Stimulated activated CD4-positive, alpha-beta T cell treated with anti-CD3 and anti-CD28 coated beads, Interleukin-15, amount 100 ng/mL, for 1 hour (primary cell): ENCODE measurements around the gene TEX2.

Source experiments
- DNase-seq, 2 donors: peaks; one replicate each; pipeline ENCODE4 v3.0.0-alpha.2; 2020; ENCODE audit warnings: low read depth in 1 of 2, low spot score in 1 of 2

TEX2 gene

DNA sequence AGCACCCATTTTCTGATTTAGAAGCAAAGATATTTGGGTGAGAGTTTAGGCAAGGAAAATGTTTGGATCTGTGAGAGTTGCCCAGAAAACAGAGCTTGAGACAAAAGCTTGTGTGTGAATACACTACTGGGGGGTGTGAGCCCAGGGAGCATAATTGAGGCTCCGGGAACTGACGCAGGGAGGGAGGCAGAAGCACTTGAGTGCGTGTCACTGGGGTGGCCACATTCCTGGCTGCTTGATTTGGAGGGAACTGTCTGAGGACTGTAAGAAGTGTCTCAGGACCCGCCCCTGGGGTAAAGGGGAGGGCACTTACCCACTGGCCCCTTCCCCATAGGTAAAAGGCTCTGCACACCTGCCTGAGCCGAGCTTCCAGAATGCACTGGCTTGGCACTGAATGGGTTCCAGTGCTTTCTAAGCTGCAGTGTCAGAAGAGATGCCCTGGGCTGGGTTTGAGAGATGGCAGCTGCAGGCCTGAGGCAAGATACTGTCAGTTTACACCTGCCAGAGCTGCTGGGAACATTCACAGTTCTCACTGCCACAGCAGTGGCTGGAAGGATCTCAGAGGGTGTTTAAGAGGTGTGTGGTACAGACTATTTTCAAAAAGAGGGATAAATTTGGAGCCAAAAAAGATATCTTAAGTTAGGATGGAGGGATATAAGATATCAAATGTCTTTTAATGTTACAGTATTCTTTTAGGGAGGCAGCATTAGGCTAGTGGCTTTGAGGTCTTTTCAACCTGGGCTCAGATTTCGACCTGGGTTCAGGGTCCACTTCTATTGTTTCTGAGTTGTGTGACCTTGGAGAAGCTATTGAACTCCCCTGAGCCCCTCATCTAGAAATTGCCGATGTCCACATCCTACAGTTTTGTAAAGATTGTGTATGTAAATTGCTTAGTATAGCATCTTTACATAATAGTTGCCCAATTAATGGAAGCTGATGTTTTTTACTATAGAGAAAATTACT lies 6.9 kb upstream of the TEX2 start:
- no peak for DNase-seq

DNA sequence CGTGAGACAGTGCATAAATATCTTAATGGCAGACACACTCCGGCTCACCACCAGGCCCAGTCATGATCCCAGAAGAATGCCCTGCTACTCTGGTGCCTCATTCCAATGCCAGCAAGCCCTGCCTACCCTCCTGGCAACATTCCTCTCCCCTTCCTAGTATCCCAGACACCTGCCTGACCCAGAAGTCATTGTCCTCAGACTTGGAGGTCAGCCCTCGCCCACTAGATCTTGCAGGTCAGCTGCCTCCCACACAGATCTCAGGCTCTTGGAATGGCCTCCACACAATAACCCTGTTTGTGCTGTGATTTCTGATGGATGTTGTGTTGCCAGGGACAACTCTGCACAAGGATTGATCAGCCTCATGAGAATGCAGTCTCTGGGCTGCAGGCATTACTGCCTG lies 1.8 kb upstream of the TEX2 start:
- no peak for DNase-seq

DNA sequence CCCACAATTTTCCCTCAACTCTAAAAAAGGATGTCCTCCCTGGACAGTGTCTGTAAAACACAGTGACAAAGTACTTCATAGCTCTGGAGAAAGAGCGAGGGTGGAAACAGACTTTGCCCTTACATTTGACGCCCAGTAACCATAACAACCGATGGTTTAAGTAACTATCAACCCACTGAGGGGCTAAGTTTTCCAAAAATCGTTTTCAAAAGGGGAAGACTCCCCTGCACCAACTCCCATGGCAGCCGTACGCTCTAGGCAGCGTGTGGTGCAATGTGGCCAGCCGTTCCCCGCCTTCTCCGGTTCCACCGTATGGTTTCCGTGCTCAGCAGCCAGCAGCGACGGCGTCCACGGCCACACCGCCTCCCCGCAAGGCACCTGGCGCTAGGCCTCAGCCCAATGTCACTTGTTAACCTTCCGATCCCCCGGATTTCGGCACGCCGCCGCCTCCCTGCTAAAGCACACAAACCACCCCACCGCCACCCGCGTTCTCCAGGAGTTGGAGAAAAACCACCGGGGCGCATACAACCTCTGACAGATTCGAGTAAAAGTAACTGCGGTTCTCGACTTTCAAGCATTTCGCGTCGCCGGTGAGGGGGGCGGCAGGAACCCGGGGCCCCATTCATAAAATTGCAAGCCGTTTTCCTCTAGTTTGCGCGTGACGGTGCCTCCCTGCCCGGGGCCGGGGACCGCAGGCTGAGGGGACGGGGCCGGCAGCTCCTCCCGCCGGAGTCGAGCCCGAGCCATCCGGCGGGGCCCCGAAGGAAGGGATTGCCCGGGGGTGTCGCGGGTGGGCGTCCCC lies 661 bp downstream of the TEX2 start:
- DNase-seq: peak; percentile 23 to 40

DNA sequence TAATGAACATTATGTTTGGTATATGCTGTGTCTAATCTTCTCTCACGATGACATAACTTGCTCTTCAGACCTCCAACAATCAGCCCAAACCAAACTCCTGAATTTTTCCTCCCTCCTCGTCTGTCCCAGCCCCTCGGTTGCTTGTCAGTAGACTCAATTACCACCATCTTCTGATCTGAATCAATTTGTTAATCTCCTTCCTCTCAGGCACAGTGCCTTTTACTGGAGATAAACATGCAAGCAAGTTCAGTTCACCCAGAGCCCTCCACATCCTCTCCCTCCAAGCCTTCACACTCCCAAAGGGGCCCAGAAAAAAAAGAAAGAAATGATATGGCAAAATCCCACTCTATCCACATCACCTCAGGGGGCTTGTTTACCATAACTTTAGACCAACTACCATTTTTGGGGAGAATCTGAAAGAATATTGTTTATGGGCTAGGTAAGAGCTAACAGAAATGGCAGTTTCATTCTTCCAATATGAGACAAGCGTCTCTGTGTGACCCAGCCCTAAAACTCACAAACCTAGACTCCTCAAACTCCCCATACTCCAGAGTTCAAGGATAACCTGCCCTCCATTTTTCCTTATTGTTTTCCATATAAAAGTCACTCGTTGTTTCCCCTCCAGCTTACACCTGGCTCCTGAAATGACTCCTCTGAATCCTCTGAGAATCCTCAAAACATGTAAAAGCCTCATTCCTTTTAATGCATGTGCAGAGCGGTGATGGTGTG lies 1.5 kb downstream of the TEX2 start:
- no peak for DNase-seq

DNA sequence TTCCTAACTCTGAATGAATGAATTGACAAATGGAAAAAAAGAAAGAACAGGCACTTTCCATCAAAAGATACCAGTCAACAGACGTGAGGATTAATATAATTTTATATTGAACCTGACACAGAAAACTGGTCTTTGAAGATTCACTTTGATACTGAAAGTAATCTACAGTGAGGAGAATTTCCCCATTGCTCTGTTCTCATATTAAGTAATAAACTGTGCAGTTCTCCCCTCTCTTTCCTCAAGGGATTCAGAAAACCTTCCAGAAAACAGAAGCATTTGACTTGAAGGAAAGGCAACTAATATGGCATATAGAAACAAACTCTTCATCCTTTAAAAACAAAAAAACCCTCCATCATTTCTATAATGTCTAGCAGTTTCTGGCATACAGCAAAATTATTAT lies 2.2 kb downstream of the TEX2 start:
- DNase-seq: no peak

DNA sequence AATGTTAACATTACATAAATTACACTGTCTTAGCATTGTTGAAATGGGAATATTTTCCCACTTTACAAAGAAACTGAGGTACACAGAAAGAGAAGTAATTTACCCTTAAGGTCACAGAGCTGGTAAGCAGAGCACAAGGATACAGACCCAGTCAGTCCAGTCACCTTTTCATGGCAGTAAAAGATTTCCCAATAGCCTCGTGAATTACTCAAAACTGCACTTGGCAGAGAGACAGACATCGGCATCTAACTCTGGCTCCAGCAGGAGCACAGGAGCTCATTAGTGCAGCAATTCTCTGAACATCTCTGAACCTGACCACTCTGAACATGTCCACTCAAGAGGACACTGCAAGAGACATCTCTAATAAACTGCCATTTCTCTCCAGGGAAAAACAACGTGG lies 3.1 kb downstream of the TEX2 start:
- DNase-seq: no peak

DNA sequence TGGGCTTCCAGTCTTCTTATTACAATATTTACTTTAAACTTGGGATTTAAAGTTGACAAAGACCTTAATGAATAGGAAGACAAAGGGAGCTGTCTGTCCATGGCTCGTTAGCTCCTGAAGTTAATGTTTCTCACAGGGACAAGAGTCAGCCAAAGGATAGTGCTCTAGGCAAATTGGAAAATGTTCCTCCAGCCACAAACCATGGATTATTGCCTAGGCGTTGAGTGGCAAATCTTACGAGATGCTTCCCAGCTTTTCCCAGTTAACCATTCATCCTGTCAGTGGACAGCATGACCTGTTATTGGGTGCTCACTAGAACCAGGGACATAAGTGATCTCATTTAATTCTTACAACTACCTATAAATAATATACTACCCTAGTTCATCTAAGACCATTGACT lies 3.6 kb downstream of the TEX2 start:
- DNase-seq: no peak

DNA sequence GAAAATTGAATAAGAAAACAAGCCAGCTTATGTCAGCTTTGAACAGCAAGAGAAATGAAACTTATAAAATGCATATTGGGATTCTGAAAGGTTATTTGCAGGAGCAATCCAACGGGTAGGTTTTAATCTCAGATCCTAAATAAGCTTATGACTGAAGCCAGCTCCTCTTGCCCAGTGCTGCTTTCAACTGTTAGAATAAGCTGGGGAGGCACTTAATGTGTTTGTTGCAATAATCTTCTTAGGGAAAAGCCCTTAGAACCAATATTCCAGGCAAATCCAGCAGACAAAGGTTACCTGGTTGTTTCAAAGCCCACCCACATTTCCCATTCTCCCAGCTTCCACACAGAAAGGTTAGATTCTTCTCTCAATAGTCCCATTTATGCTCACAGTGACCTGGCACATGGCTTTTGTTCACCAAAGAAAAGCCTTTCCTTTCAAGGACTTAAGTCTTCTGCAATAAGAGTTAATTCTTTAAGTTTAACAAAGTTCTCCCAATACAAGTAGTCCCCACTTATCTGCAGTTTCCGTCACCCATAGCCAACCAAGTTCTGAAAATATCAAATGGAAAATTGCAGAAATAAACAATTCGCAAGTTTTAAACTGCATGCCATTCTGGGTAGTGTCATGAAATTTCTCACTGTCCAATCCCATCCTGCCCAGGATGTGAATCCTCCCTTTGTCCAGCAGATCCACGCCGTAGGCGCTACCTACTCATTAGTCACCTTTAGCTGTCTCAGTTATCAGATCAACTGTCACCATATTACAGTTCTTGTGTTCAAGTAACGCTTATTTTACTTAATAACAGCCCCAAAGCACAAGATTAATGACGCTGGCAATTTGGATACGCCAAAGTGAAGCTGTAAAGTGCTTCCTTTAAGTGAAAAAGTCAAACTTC lies 5.9 kb downstream of the TEX2 start:
- no peak for DNase-seq

DNA sequence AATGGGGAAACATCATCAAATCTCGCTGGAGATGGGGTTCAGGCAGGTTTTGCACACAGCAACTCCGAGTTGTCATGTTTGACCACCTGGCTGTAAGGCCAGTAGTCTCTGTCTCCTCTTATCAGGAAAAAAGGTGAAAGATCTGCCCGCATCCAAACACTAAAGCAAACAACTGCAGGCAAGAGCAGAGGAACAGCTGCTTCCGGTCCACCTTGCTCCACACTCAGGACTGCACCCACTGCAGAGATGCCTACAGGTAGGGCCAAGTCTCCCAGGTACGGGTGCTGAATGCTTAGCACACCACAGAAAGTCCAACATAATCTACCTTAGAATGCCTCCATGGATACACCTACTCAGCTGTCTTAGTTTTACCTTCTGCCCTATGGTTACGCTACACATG lies 7.3 kb downstream of the TEX2 start:
- DNase-seq: no peak

DNA sequence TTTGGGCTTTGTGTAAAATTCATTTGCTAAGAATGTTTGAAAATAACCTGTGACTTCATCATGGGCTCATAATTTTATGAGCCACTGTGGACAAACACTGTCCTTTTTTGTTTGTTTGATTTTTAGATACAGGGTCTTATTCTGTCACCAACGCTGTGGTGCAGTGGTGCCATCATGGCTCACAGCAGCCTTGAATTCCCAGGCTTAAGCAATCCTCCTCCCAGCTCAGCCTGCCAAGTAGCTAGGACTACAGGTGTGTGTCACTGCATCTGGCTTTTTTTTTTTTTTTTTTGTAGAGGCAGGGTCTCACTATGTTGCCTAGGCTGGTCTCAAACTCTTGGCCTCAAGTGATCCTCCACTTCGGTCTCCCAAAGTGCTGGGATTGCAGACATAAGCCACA lies 8.3 kb downstream of the TEX2 start:
- no peak for DNase-seq

DNA sequence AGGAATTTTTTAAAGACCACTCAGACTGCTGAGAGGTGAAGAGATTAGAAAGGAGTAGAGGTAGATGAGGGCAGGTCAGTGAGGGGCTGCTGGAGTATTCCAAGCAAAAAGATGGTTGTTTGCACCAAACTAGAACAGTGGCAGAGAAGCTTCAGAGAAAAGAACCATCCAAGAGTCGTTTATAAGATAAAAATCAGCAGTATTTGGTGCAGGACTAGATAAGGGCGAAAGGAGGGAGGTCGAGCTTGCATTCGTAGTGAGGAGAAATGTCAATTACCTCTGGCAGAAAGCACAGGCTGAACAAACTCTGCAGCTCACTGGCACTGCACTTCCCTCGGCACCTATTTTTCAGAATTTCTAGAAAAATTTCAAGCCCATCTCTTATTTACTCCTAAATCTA lies 9.6 kb downstream of the TEX2 start:
- DNase-seq: no peak

DNA sequence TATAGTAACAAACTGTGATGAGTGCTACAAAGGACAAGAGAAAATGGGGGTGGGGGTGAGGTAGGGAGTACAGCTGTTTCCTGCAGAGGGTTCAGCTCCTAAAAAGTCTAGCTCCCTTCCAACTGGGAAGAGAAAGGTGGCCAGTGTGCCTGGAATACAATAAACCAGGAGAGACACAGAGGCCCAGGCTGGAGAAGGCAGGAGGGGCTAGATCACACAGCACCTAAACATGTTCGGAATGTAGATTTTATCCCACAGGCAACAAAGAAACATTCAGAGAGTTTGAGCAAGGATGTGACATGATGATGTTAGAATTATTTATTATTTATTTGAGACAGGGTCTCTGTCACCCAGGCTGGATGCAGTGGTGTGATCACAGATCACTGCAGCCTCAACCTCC lies 10.2 kb downstream of the TEX2 start:
- DNase-seq: no peak

DNA sequence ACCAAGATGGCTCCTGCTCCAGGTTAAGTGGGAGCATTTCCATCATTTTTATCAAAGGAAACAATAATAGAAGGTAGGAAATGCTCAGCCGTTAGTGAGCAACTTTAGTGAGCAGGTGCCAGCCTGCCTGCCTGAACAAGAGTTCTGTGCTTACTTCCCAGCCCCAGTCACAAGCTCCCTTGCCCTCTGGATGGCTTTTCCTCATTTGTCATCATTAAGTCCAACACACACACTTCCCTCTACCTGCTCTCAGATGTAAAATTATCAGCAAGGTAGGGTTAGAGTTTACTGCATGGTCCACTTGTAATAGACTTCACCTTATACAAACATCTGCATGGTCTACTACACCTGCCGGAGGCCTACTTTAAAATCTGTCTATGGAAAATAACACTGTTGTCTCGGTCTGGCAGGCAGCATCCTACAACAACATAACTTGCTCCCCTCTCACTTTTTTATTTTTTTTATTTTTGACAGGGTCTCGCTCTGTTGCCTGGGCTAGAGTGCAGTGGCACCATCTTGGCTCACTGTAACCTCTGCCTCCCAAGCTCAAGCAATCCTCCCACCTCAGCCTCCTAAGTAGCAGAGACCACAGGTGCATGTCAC lies 12.7 kb downstream of the TEX2 start:
- no peak for DNase-seq

DNA sequence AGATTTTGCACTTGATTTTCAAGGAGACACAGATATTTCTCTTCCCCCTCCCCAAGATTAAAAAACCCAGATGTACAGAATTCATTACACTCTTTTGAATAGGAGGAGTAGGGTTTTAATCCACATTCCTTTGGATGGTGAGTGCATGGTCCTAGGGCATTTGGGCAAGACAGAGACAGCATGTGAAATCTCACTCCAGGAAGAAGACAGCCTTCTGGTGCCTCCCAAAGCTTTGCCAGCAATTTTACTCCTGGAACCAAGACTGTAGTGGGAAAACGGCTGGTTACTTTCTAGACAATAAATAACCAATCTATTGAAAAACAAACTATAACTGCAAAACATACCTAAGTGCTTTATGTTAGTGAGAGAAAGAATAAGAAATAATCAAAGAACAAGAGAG lies 15.2 kb downstream of the TEX2 start:
- DNase-seq: no peak

DNA sequence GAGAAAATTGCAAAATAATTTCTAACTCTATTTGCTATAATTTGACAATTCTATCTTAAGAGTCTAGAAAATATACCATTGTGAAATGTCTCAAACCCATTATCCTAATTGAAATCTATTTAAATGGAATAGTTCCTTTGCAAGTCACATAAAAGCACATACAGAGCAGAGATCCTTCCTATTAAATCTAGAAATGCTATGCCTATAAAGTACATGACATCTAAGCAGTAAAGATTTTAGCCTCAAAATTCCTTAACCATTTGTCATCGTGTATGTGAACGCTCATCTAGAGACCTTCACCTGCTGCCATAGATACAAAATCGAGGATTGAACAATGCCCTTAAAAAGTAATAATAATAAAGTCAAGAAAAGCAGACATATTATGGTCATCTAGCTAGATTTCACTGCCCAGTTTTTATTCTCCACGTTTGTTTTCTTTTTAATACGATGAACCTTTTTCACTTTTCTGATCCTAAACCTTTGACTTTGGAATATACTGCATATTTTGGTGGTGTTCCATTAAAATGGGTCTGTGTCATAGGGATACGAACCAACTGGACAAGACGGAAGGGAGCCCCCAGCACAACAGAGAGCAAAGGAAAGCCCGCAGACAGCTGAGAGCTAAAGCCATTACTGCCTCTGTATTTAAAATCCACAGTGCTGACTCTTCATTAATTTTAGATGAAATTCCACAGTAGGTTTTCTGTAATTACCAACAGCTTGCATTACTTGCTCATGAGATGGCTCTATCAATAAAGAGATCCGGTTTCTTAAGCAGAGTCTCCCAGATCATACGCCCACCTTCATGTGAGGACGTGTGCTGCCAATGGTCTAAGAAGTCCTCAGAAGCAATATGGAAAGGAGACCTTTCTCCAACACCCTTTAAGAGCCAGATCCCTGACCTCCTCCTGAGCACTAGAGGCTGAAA lies 17.6 kb downstream of the TEX2 start:
- no peak for DNase-seq

DNA sequence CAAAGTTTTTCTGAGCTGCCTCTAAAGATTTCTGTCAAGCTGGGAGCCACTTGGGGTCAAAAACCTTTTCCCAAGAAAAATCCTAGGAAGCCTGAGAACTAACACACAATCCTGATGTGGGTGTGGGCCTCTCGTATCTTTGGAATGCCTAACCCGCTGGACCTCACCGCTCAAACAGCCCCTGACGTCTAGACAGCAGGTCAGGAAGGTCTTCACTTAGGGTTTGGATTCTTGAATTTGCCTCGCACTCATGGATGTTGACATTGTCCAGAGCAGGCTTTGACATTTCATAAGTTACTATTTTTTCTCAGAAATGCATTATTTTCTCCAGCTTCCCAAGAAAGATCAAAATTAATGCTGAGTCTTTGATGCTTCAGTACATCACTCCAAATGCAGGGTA lies 18.9 kb downstream of the TEX2 start:
- no peak for DNase-seq

DNA sequence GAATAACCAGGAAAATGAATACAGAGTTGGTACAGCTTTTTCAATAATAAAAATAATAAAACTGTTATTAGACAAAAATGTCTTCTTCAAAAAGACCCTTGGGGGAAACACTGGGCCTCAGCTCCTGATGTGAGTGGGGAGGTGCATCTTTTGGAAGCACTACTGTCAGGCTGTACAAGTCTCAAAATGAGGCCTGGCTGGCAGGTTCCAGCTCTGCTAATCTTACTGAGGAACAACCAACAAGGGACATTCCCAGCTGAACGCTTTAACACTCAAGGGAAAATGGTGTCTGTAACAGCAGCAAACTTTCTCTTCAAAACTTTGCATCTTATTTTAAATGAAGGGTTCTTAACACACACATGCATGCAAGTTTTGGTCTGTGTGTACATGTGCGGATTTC lies 19.7 kb downstream of the TEX2 start:
- no peak for DNase-seq

DNA sequence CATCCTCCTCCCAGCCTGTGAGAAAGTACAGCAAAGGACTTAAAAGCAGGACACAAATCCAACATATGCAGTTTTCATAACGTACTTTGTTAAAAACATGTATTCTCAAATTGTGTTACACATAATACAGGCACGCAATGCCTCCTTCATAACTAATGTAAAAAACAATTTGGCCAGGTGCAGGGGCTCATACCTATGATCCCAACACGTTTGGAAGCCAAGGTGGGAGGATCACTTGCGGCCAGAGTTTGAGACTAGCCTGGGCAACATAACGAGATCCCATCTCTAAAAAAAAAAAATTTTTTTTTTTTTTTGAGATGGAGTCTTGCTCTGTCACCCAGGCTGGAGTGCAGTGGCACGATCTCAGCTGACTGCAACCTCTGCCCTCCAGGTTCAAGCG lies 20.4 kb downstream of the TEX2 start:
- DNase-seq: no peak

DNA sequence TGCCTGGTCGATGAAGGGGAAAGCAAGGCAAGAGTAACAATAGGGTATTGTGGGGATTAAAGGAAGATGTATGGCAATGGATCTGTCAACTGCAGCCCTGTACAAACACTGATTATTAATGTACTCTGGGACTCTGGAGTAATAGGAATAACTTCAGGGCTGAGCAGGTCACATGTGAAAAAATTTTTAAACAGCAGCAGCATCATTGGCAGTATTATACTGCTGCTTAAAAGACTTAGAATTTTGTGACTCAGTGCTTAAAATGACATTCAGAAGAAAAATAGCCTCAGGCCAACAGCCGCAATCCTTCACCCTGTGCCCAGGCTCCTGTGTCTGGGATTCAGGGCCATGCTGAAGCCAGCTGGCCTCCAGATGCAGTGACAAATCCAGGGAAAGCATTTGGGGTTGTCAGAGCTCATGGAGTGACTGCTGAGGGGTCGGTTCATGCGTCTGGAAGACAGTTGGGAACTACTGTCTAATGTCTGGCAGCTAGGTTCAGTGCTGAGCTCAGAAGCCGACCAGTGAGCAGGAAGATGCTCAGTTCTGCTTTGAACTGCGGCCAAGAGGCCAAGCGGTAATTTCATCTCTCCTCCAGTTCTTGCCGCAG lies 22.2 kb downstream of the TEX2 start:
- no peak for DNase-seq
